GM10266 (cell line): ENCODE measurements around the gene ZSWIM3.

Experiments used
- DNase-seq: peaks from one replicate; pipeline ENCODE4 v3.0.0; 2012; ENCODE audit errors: extremely low spot score
- TF ChIP-seq, protein P1 (sequence below): IDR thresholded peaks from 2 replicates; pipeline ENCODE4 v1.5.1; 2012; ENCODE audit warnings: mild to moderate bottlenecking, low read depth; ENCODE audit not compliant: control insufficient read depth, insufficient read depth; ENCODE audit errors: missing control alignments

Gene ZSWIM3

DNA sequence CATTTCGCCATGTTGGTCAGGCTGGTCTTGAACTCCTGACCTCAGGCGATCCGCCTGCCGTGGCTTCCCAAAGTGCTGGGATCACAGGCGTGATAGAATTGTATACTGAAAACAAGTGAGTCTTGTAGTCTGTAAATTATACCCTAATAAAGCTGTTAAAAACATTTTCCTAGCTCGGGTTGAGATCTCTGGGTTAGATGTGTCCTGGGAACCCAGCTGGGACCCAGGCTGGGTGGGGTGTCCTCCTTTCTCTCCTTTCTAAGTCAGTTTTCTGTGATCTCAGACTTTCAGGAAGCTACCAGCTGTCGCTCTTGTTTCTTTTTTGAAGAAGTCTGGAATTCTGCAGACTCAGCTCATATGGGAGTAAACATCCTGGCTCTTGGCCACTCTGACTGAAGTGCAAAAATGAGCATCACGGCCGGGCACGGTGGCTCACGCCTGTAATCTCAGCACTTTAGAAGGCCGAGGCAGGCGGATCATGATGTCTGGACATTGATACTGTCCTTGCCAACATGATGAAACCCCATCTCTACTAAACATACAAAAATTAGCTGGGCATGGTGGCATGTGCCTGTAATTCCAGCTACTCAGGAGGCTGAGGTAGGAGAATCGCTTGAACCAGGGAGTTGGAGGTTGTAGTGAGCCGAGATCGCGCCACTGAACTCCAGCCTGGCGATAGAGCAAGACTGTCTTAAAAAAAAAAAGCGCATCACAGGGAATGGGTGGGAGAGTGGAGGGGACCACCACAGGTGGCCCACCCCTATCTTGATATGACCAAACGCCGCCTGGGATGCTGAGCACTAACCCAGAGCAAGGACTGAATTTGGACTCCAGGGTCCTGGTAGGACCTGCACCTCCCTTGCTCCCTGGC lies 67.2 kb downstream of the ZSWIM3 start:
- TF ChIP-seq, protein P1, sequence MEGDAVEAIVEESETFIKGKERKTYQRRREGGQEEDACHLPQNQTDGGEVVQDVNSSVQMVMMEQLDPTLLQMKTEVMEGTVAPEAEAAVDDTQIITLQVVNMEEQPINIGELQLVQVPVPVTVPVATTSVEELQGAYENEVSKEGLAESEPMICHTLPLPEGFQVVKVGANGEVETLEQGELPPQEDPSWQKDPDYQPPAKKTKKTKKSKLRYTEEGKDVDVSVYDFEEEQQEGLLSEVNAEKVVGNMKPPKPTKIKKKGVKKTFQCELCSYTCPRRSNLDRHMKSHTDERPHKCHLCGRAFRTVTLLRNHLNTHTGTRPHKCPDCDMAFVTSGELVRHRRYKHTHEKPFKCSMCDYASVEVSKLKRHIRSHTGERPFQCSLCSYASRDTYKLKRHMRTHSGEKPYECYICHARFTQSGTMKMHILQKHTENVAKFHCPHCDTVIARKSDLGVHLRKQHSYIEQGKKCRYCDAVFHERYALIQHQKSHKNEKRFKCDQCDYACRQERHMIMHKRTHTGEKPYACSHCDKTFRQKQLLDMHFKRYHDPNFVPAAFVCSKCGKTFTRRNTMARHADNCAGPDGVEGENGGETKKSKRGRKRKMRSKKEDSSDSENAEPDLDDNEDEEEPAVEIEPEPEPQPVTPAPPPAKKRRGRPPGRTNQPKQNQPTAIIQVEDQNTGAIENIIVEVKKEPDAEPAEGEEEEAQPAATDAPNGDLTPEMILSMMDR: no peak
- DNase-seq: no peak

DNA sequence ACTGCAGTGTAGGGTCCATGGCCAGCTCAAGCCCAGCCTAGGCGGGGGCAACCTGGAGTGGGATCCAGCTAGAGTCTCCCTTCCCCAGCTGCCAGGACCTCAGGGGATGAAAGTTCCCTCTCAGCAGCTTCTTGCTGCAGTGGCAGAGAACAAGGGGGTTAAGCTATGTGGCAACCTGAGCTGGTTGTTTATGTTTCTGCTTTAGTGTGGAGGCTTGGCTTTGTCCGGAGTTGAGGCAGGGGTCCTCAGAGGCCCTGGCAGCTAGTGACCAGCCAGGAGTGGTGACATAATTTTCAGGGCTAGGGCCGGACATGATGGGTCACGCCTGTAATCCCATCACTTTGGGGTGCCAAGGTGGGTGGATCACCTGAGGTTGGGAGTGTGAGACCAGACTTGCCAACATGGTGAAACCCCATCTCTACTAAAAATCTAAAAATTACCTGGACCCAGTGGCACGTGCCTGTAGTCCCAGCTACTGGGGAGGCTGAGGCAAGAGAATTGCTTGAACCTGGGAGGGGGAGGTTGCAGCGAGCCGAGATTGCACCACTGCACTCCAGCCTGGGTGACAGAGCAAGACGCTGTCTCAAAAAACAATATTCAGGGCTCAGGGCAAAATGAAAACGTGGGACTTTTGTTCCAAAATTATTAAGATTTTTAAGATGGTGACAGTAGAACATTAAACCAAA lies 68.5 kb downstream of the ZSWIM3 start:
- TF ChIP-seq, protein P1: no peak
- DNase-seq: no peak

- no peak for DNase-seq
- TF ChIP-seq, protein P1: no peak
These were observed 69.3 kb downstream of the ZSWIM3 start for GRCh38 chr20:45926731-45927070.

- no peak for DNase-seq
- TF ChIP-seq, protein P1: no peak
These were observed 69.9 kb downstream of the ZSWIM3 start for GRCh38 chr20:45927071-45927878.
